D721Med (cell line): ENCODE measurements around the gene BCL2A1.
"Not testable (repeated sequence)": the region's sequence is repeated elsewhere in the genome, so short reads cannot be mapped to it uniquely, and the experiment has no call there.

ENCODE experiments used
- DNase-seq: peaks from one replicate; pipeline ENCODE4 v3.0.0; 2011; ENCODE audit warnings: low spot score; ENCODE audit not compliant: insufficient read length
- FAIRE-seq: peaks from 2 replicates; lab custom pipeline; 2011; peaks lifted over from hg19 to GRCh38; lab: Jason Lieb, UNC
- TF ChIP-seq, protein P1 (sequence below): IDR thresholded peaks from 2 replicates; pipeline ENCODE4 v1.5.1; 2012; ENCODE audit warnings: mild to moderate bottlenecking, control low read depth; ENCODE audit not compliant: insufficient read depth; ENCODE audit errors: missing control alignments

The BCL2A1 gene

DNA sequence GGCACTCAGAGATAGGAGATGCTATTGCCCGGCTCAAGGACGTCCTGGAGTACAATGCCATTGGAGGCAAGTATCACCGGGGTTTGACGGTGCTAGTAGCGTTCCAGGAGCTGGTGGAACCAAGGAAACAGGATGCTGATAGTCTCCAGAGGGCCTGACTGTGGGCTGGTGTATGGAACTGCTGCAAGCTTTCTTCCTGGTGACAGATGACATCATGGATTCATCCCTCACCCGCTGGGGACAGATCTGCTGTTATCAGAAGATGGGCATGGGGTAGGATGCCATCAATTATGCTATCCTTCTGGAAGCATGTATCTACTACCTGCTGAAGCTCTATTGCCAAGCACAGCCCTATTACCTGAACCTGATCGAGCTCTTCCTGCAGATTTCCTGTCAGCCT, 26.4 kb downstream of the BCL2A1 start:
- TF ChIP-seq, protein P1, sequence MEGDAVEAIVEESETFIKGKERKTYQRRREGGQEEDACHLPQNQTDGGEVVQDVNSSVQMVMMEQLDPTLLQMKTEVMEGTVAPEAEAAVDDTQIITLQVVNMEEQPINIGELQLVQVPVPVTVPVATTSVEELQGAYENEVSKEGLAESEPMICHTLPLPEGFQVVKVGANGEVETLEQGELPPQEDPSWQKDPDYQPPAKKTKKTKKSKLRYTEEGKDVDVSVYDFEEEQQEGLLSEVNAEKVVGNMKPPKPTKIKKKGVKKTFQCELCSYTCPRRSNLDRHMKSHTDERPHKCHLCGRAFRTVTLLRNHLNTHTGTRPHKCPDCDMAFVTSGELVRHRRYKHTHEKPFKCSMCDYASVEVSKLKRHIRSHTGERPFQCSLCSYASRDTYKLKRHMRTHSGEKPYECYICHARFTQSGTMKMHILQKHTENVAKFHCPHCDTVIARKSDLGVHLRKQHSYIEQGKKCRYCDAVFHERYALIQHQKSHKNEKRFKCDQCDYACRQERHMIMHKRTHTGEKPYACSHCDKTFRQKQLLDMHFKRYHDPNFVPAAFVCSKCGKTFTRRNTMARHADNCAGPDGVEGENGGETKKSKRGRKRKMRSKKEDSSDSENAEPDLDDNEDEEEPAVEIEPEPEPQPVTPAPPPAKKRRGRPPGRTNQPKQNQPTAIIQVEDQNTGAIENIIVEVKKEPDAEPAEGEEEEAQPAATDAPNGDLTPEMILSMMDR: no peak
- no peak for FAIRE-seq
- DNase-seq: no peak

DNA sequence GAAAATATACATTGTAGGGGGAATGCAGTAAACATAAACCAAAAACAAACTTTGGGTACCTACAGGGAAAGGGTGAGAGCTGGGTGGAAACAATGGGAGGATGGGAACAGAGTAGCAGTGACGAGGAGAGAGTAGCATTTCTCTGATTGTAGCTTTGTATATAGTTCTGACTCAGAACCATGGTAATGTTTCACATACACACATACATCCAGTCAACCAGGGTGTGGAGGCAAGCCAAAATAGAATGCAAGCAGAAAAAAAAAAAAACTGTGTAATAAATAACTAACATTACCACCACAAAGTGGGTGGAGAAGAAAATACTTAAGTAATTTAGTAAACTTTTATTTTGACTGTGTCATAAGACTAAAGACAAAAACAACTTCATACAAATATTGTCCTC, 27.2 kb downstream of the BCL2A1 start:
- FAIRE-seq (no peak), DNase-seq (no peak)
- TF ChIP-seq, protein P1: no peak

DNA sequence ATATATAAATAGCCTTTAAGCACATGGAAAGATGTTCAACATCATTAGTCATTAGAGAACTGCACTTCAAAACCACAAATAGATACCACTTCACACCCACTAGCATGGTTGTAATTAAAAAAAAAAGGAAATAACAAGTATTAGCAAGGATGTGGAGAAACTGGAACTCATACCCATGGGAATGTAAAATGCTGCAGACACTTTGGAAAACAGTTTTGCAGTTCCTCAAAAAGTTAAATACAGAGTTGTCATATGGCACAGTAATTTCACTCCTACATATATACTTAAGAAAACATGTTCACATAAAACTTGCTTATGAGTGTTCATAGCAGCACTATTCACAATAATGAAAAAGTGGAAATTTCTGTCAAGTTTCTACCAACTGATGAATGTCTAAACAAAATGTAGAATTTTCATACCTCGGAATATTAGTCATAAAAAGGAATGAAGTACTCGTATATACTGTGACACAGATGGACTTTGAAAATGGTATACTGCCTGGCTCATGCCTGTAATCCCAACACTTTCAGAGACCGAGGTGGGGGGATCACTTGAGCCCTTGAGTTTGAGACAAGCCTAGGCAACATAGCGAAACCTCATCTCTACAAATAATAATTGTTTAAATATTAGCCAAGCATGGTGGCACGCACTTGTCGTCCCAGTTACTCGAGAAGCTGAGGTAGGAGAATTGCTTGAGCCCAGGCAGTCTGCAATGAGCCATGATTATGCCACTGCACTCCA, 28.1 kb downstream of the BCL2A1 start:
- TF ChIP-seq, protein P1: no peak
- FAIRE-seq (no peak), DNase-seq (no peak)

DNA sequence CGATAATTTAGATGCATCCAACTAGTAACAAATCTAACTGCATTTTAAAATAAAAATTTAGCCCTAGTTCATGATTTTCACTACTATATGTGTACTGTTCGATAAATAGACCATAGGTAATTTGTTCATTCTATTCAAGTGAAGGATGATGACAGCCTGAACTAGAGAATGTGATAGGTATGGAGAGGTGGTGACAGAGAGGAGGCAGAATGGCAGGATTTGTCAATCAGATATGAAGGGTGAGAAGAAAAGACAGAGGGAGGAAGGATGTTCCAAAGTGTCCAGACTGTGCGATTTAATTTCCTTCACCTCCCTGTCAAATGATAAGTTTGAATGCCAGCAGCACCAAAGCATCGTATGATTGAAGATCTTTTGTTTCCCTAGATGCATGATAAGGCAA, 31.6 kb downstream of the BCL2A1 start:
- DNase-seq (no peak), FAIRE-seq (no peak)
- TF ChIP-seq, protein P1: no peak

DNA sequence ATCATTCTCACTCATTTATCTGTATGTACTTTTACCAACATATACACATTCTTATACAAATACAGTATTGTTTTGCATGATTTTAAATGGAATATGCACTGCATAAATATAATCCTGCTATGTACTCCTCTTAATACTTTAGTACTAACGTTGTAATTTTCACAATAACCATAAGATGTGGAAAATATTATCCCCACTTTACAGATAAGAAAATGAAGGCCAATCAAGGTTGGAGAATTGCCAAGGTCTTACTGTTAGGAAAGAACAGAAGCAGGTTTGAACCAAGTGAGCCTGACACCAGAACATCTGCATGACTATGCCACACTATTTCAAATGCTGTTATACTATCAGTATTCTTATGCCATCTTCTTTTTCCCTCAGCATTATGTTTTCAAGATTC, 32.9 kb downstream of the BCL2A1 start:
- no peak for DNase-seq
- TF ChIP-seq, protein P1: no peak
- FAIRE-seq: no peak

DNA sequence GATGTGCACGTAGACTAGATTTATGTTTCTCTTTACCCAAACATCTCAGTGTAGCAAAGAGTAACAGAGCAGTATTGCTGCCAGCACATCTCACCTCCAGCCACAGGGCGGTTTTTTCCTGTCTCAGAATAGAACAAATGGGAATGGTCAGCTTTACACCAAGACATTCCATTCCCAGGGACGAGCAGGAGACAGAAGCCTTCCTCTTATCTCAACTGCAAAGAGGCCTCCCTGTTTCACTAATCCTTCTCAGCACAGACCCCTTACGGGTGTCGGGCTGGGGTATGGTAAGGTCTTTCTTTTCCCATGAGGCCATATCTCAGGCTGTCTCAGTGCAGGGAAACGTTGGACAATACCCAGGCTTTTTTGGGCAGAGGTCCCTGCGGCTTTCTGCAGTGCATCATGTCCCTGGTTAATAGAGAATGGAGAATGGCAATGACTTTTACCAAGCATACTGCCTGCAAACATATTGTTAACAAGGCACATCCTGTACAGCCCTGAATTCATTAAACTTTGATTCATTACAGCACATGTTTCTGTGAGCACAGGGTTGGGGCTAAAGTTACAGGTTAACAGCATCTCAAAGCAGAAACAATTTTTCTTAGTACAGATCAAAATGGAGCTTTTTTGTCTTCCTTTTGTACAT, 35.3 kb downstream of the BCL2A1 start:
- not testable (repeated sequence) for FAIRE-seq, DNase-seq

DNA sequence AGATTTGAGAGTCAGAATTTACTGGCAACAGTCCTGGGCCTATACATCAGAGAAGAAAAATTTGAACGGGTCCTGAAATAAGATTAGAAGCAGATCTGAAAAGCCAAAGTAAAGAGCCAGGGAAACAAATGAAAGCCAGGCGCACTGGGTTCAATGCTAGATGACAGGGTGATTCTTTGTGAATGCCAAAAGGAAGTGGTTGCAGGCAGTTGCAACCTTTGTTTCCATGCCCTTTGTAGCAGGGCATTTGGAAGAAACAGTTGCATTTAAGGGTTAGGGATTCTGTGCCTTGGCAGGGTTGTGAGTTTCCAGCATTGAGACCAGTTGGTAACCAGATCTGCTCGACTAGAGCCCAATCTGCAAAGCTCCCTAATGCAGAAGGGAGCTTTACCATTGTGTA, 37.8 kb downstream of the BCL2A1 start:
- no peak for FAIRE-seq
- TF ChIP-seq, protein P1: no peak
- no peak for DNase-seq
